Lower leg skin (tissue), 3 donors: ENCODE data around the gene KAZN.

Experiments used
- CTCF ChIP-seq, 3 donors: fragments of 450-650 bp; IDR thresholded peaks; one replicate each; pipeline ENCODE4 v1.5.1; 2016; ENCODE audit warnings: antibody characterized with exemption in 3 of 3, mild to moderate bottlenecking in 3 of 3, moderate library complexity in 2 of 3
- POLR2A ChIP-seq, 2 donors: fragments of 450-650 bp; IDR thresholded peaks; one replicate each; pipeline ENCODE4 v1.6.1; 2016 to 2017; ENCODE audit warnings: antibody characterized with exemption in 2 of 2, mild to moderate bottlenecking in 1 of 2, moderate library complexity in 1 of 2

DNA sequence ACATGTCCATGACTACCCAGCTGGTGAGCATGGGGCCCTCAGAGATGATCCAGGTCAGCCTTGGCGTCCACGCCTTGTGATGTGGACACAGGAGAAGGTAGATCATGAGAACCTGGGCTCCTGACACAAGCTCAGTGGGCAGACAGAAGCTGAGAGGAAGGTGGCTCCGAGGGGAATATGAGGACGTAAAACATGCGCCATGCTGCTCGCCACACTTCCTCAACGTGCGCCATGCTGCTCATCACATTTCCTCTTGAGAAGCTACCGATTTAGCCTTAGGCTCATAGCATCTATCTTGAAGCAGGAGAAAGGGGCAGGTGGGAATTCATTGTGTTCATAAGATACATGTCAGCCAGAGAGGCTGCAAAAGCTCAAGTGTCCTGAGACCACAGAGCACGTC, 176.9 kb downstream of the KAZN start:
- no peak for TF ChIP-seq POLR2A (IDR thresholded peaks at IDR 0.05)
- TF ChIP-seq CTCF (IDR thresholded peaks at IDR 0.05), result no peak
